Left cardiac atrium (tissue), 4 donors: ENCODE data around the gene RTN4IP1. TPM values are rescaled to one million over a fixed set of nuclear protein-coding genes. Genes with fewer than 3 reads are reported as not detected.

Experiments used
- ATAC-seq, 2 donors: fragments of 200-7000 bp; cut with Tn5 transposase; one replicate each; pipeline ENCODE4 v1.9.1; 2020; ENCODE audit warnings: mild to moderate bottlenecking in 2 of 2, moderate library complexity in 2 of 2
- DNase-seq: peaks from one replicate; pipeline ENCODE4 v3.0.0-alpha.2; 2020
- intact Hi-C, 2 donors: fragments of 100-400 bp; cut with DNase I; formaldehyde crosslinking; loops; one replicate each; pipeline versions ENCODE4 v1.14.1 to v1.15.1; 2022 to 2023
- long read RNA-seq: library from polyadenylated mRNA; unstranded; transcript quantifications from one replicate; pipeline ENCODE4 v2.0.0, GENCODE V29; 2021
- total RNA-seq, 2 donors: library from RNA; stranded (reverse); fragmentation: NEBNext Ultra II Directional; extraction: Animal tissue kit (Norgen Biotek cat#: 25700); gene quantifications; one replicate each; pipeline ENCODE4 v1.2.1, GENCODE V29; 2021
- donor health status: DM: no; HTN: yes; CAD: no.
- donor health status: DM: no; HTN: yes; CAD: no; lungs with severe emphysema.
- donor health status: DM: yes; HTN: yes; CAD: no.
- donor health status: Dilated cardiomyopathy.

Gene RTN4IP1, protein sequence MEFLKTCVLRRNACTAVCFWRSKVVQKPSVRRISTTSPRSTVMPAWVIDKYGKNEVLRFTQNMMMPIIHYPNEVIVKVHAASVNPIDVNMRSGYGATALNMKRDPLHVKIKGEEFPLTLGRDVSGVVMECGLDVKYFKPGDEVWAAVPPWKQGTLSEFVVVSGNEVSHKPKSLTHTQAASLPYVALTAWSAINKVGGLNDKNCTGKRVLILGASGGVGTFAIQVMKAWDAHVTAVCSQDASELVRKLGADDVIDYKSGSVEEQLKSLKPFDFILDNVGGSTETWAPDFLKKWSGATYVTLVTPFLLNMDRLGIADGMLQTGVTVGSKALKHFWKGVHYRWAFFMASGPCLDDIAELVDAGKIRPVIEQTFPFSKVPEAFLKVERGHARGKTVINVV
- 10 to 100 TPM; 10.4 to 12.9 TPM for total RNA-seq
- long read RNA-seq, transcript RTN4IP1-201 (9 exons, 1,682 nt) = major isoform, 10 of 11 reads
- long read RNA-seq, partial matches to known transcripts = 0 of 11 reads
- long read RNA-seq, other reads (novel, unspliced or antisense) = 1 of 11 reads

DNA sequence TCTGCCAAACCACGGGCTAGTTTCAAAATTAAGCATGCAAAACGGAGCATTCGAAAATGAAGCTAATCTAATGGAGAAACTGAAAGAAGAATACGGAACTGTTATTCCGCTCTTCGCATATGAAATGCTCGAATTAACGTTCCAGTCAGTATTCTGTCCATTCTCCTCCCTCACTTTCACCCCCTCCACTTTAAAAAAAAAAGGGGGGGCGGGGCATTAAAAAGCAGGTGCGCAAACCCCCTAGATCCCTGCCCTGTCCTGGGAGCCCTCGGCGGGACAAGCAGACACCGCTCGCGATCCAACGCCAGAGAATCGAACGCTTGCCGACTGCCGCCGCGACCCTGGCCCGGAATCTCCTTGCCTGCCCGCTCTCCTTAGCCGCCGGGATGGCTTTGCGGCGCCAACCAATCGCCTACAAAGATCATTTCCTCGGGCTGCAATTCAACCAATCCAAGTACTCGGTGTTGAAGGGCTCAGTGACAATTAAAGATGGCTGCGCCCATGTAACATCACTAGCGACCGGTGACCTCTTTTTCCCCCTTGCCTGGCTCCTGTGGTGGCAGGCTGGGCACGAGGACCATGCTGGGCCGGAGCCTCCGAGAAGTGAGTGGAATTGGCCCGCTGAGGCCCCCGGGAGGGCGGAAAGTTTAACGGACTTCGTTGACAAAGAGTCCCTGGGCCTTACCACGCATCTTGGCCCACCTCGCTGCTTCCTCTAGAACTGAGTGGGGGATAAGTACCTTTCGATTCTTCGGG, at the start of gene RTN4IP1, which contains the start of gene QRSL1:
Gene RTN4IP1 (minus strand): TSS at position 396 of the 756 bp plus-strand sequence. CDS start 477 bp downstream, outside the sequence.
Gene QRSL1 (plus strand): TSS at position 476 of the 756 bp plus-strand sequence. CDS start 104 bp downstream, at position 580.
- DNase-seq (peak; percentile 82), ATAC-seq (peak; percentile 99 to 100)
- intact Hi-C loops = no loop called here

DNA sequence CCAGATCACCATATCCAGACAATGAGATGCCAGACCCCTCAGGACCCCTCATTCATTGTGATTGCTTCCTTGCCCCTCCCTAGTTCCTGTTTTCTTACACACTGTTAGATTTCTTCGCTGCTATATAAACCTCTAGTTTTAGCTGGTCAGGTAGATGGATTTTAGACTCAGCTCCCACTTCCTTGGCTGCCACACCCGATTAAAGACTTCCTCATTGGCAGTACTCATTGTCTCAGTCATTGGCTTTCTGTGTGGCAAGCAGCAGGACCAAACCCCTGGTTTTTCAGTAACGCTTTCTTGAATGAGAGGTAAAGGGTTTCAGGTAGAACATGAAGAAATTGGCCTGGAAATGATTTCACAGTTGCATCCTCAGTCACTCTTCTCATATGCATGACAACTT, 48.0 kb upstream of the RTN4IP1 start:
- intact Hi-C loops = no loop called here
- DNase-seq (no peak), ATAC-seq (no peak)

DNA sequence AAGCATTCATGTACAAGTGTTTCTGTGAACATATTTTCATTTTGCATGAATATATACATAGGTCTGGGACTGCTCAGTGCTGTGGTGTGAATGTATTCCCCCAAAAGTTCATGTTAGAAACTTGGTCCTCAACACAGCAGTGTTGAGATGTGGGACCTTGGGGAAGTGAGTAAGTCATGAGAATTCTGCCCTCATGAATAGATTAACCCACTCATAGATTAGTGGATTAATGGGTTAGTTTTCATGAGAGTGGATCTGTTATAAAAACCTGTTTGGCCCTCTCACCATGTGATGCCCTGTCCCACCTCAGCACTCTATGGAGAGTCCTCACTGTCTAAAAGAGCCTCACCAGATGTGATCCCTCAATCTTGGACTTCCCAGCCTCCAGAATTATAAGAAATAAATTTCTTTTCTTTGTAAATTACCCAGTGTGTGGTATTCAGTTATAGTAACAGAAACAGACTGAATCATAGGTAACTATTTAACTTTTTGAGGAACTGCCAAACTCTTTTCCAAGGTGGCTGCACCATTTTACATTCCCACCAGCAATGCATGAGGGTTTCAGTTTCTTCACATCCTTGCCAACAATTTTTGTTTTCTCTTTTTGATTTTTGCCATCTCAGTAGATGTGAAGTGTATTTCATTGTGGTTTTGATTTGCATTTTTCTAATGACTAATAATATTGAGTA, 45.4 kb upstream of the RTN4IP1 start:
- no peak for ATAC-seq
- intact Hi-C loops = no loop called here
- no peak for DNase-seq

DNA sequence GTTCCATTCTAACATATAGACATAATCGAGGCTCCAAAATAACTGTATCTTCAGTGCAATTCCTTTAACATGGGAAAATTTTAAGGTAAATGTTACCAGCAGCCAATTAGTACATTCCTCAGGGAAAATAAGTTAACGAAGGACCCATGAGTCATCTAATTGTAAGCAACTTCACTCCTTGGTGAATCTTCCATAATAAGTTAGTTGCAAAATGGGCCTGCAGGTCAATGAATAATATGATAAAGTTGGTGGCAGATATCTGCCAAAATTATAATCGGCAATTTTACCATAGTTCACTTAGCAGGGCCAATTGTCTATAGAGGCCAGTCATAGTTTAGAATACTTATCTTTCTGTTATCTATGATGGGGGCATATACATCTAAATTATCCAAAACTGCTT, 42.4 kb upstream of the RTN4IP1 start:
- no peak for DNase-seq
- intact Hi-C loops = no loop called here
- no peak for ATAC-seq

DNA sequence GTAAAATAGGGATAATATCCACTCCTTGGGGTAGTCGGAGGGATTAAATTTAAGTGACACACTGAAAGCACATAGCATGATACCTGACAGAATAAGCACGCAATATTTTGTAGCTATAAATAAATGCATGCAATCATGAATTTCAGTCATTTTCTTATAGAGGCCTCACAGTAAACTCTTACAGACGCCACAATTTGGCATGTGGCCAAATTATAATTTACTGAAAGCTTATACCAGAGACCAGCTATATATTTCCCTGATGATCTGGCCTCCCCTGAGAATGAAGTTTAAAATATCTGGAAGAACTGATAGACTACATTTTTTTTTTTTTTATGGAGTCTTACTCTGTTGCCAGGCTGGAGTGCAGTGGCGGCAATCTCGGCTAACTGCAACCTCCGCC, 40.9 kb upstream of the RTN4IP1 start:
- intact Hi-C loops = no loop called here
- ATAC-seq (no peak), DNase-seq (no peak)

DNA sequence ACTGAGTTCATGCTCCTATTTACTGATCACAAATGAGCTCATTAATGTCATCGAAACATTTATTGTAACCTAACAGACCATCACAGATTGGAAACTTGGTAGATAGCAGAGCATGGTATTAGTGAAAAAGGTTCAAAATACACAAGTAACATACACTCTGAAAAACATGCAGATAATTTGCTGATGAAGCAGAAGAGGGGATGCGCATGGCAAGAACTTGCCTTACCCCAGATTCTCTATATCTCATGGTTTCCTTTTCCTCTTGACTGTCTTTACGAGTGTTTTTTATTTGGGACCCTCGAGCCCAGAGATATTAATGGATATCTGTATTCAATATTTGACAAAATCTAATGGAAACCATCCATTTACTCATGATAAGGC, 37.7 kb upstream of the RTN4IP1 start:
- ATAC-seq (no peak), DNase-seq (no peak)
- intact Hi-C loops = no loop called here

DNA sequence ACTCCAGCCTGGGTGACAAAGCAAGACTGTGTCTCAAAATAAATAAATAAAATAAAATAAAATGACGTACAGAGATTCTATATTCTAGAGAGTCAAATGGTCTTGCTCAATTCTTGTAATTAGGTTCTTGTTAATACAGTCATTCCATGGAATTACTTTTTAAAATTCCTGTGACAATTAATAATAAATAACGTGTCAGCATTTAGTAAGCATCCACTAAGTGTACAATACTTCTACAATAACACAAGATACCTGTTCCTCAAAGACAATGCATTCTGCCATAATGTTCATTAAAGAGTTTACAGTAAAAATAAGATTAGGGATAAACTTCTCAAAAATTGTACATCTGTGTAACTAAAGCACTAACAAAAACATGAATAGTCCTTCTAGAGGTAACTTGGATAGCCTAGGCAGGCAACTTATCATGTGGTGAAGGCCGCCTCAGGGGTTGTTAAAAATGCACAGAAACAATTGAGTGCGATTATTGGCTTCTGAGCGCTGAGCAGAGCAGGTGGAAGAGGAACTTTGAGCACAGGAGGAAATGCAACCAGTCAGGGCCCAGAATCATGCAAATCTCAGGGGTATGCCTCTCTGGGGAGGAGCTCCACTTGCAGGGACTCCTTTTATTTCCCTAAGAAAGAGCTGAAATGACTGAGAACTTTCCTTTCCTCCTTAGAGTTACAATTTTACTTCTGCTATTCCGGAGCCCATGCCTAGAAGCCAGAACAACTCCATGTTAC, 37.2 kb upstream of the RTN4IP1 start:
- DNase-seq = no peak
- no peak for ATAC-seq
- intact Hi-C loops = no loop called here

DNA sequence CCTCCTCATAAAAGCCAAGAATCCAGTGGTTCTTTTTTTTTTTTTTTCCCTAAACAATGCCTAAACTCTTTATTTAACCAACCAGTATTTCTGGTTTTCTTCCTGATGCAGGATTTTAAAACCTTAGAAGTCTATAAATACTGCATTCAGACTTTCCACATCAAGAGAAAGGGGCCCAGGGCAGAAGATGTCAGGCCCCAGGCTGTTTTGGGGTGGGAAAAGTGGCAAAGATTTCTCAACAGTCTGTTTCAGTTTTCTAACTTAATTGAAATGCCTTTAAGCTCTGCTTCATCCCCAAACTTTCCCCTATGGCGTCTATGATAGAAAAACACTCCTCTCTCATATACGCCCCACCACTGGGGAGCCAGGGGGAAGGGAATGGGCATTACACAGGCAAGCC, 33.2 kb upstream of the RTN4IP1 start:
- ATAC-seq (no peak), DNase-seq (no peak)
- intact Hi-C loops = no loop called here

DNA sequence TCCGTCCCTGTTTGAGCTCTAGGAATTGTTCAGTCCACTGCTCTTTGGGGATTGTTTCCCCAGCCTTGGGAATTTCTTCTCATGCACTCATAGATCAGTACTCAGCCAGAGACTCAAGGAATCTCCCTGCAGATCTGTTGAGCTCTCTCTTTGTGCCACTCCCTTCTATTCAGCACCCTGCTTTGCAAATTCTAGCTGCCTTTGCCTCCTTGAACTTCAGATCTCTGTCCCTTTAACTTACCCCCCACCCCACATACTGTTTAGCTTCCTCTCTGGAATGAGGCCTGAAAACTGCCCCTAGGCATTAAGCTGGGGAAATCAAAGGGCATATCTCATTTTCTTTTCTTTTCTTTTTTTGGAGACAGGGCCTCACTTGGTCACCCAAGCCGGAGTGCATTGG, 30.6 kb upstream of the RTN4IP1 start:
- DNase-seq = no peak
- intact Hi-C loops = no loop called here
- no peak for ATAC-seq

DNA sequence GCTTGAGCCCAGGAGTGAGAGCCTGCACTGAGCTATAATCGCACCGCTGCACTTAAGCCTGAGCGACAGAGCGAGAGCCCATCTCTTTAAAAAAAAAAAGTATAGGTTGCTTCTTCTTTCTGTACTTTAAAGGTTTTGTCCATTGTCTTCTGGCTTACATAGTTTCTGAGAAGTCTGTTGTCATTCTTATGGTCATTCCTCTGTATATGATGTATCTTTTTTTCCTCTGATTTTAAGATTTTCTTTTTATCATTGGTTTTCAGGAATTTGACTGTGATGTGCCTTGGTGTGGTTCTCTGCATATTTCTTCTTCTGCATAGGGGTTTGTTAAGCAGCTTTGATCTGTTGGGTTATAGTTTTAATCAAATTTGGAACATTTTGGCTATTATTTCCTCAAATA, 29.2 kb upstream of the RTN4IP1 start:
- intact Hi-C loops = no loop called here

DNA sequence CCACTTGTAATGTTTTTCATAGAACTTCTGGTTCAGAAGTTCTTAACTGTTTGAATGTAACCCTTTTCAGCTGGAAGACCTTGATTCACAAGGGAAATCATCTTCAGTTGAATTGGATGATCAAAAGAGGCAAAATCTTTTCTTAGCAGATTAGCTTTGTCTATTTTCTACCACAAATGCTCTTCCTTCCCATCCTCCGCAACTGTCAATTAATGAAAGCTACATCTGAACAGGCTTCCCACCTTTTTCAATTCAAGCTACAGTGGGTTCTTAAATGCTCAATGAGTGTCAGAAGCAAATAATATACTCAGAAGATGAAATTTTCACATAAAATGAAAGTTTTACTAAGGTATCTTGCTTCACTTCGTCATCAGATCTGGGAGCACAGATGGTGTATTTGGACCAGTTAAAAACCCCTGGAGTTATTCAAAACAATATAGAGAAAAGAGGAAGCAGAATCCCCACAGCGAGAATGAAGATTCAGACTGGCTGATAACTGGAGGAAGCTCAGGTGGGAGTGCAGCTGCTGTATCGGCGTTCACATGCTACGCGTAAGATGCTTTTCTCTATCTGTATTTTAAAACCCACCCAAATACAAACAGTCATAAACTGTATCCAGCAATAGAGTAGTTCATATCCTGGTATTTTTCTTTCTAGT, 19.5 kb upstream of the RTN4IP1 start:
- DNase-seq (no peak), ATAC-seq (no peak)
- intact Hi-C loops = no loop called here

More for the DNA sequence above, 29.2 kb upstream of the RTN4IP1 start:
- ATAC-seq (no peak), DNase-seq (no peak)

DNA sequence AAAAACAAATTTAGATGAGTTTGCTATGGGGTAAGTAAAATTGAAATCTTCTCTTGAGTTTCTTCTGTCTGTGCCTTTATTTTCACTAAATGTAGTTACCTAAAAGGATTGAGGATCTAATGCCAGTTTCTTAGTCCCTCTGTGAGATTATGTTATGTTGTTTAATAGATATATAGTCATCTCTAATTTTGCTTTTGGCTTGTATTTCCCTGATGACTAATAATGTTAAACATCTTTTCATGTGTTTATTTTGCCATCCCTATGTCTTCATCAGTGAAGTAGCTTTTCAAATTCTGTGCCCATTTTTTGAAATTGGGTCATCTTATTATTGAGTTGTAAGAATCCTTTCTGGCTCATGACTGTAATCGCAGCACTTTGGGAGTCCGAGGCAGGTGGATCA, 13.8 kb upstream of the RTN4IP1 start:
- ATAC-seq (no peak), DNase-seq (no peak)
- intact Hi-C loops = no loop called here

DNA sequence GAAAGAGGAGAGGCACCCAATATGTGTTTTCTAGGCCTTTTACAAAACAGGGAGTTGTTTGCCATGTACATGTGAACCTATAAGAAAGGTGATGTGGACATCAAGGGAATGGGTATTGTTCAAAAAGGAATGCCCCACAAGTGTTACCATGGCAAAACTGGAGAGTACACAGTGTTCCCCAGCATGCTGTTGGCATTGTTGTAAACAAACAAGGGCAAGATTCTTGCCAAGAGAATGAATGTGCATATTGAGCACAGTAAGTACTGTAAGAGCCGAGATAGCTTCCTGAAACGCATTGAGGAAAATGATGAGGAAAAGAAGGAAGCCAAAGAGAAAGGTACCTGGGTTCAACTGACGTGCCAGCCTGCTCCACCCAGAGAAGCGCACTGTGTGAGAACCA, 13.2 kb upstream of the RTN4IP1 start:
- ATAC-seq (no peak), DNase-seq (no peak)
- intact Hi-C loops = no loop called here

DNA sequence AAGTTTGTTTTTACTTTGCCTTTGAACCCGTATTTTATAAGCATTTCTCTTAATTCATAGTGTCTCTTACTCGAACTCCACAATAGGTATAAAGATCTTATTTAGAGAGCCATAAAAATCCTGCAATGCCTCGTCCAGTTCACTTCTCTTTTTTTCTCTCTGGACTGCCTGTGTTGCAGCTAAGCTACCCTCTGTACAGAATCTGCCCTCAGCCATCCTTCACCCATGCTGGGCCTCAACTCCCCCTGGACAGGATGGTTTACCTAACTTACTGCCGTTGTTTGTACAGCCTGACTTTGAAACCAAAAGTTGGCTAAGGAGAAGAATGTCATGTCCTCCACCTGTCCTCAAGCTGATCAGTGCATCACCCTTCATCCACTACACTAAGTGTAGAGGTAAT, 10.5 kb upstream of the RTN4IP1 start:
- ATAC-seq (no peak), DNase-seq (no peak)
- intact Hi-C loops = no loop called here

DNA sequence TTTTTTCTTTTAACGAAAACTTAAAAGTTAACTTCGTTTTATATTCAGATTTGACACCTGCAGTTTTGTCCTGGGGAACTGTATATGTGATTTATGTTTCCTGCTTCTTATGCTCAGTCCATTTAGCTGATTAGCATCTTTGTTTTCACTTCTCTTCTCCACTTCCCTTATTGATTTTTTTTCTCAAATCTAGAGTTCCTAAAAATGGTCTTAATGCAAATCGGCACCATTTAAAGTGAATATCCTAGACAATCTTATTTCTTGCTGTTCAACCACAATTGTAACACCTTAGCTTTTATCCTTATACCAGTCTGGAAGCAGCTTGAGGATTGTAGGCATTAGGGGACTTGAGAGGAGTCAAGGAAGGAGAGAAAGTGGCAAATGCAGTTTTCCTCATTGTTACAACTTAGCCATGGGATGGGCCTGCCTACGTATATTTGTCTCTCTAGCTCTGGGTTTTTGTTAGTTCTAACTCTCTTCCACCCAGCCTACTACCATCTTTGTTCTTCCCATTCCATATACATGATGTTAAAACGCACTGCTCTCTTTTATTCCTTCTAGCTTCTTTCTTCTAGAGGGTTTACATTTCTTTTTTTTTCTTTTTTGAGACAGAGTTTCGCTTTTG, 8.5 kb upstream of the RTN4IP1 start:
- ATAC-seq (no peak), DNase-seq (no peak)
- intact Hi-C loops = no loop called here

DNA sequence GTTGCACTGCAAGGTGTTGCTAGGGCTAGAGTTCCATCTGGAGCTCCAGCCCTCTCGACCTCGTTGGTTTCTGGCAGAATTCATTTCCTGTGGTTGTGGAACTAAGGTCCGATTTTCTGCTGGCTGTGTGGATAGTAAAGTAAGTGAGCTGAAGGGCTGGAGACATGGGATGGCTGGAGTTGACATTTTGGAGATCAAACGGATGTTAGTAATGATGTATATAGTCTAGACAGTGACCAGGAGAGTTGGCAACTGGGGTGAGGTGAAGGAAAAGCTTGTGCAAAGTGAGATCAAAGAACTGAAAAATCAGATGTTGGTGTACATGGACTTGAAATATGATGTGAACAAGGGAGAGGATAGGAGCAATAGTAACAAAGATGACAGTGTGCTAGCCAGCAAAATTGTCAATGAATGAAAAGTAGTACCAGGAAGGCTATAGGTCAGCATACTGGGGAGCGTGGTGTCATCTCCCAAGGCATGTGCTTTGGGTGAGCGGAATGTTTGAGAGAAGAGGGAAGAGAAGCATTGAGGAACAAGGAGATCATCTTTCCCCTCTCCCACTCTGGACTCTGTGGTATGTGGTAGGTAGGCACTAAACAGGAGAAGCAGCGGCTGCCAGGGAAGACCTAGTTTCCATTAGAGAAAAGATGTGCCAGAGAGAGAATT, 7.9 kb upstream of the RTN4IP1 start:
- peak; percentile 15 to 59 for ATAC-seq
- intact Hi-C loops = no loop called here
- no peak for DNase-seq

DNA sequence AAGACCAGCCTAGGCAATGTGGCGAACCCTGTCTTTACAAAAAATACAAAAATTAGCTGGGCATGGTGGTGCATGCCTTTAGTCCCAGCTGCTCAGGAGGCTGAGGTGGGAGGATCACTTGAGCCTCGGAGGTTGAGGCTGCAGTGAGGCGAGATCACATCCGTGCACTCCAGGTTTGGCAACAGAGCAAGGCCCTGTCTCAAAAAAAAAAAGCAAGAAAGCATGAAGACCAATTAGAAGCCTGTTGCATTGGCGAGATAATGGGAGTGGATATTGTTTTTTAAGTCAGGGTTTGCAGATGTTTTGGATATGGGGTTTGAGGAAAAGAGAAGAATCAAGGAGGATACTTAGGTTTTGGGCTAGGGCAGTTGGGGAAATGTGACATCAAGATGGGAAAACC, 5.3 kb upstream of the RTN4IP1 start:
- ATAC-seq = no peak
- no peak for DNase-seq
- intact Hi-C loops = no loop called here

DNA sequence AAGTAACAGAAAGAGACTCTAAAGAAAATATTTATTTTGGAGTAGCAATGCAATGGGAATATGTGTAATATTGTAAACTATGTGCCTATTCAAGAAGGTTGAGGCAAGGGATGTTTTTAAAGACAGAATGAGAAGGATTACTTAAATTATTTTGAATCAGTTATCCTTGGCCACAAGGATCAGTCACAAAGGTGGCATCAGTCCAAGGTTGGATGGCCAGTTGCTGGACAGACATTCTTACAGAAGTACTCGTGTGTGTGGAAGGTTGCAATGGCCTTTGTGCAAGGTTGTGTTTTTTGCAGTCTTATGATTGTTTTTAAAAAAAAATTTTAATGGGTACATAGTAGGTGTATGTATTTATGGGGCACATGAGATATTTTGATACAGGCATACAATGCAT, 2.0 kb upstream of the RTN4IP1 start:
- ATAC-seq (no peak), DNase-seq (no peak)
- intact Hi-C loops = no loop called here
